Lower leg skin (tissue), 3 donors: ENCODE data around the gene MIER2.
"Not testable (repeated sequence)": the region's sequence is repeated elsewhere in the genome, so short reads cannot be mapped to it uniquely, and the experiment has no call there.

Source experiments
- CTCF ChIP-seq, 3 donors: fragments of 450-650 bp; IDR thresholded peaks; one replicate each; pipeline ENCODE4 v1.5.1; 2016; ENCODE audit warnings: antibody characterized with exemption in 3 of 3, mild to moderate bottlenecking in 3 of 3, moderate library complexity in 2 of 3
- POLR2A ChIP-seq, 2 donors: fragments of 450-650 bp; IDR thresholded peaks; one replicate each; pipeline ENCODE4 v1.6.1; 2016 to 2017; ENCODE audit warnings: antibody characterized with exemption in 2 of 2, mild to moderate bottlenecking in 1 of 2, moderate library complexity in 1 of 2

DNA sequence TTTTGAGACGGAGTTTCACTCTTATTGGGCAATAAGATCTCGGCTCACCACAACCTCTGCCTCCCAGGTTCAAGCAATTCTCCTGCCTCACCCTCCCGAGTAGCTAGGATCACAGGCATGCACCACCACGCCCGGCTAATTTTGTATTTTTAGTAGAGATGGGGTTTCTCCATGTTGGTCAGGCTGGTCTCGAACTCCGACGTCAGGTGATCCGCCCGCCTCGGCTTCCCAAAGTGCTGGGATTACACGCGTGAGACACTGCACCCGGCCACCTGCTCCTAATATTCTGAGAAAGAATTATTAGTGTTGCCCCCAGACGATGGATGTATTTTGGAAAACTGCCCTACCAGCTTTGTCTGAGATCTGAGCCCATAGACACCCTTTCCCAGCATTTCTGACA lies 10.9 kb upstream of the MIER2 start:
- not testable (repeated sequence) for TF ChIP-seq CTCF, POLR2A (IDR thresholded peaks at IDR 0.05)
